ENCODE results near the gene HMSD.

The HMSD gene, protein sequence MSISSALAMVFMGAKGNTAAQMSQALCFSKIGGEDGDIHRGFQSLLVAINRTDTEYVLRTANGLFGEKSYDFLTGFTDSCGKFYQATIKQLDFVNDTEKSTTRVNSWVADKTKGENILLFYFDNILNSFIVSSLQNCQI

GRCh38 chr18:63949068-63949737, at the start of gene HMSD:
TSS of gene HMSD (plus strand) at chr18:63949301. CDS start at chr18:63953456, 4,155 bp downstream.
- H3K27ac ChIP-seq: no peak within 1 kb of the TSS
- TF ChIP-seq, protein P1, sequence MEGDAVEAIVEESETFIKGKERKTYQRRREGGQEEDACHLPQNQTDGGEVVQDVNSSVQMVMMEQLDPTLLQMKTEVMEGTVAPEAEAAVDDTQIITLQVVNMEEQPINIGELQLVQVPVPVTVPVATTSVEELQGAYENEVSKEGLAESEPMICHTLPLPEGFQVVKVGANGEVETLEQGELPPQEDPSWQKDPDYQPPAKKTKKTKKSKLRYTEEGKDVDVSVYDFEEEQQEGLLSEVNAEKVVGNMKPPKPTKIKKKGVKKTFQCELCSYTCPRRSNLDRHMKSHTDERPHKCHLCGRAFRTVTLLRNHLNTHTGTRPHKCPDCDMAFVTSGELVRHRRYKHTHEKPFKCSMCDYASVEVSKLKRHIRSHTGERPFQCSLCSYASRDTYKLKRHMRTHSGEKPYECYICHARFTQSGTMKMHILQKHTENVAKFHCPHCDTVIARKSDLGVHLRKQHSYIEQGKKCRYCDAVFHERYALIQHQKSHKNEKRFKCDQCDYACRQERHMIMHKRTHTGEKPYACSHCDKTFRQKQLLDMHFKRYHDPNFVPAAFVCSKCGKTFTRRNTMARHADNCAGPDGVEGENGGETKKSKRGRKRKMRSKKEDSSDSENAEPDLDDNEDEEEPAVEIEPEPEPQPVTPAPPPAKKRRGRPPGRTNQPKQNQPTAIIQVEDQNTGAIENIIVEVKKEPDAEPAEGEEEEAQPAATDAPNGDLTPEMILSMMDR (conservative IDR thresholded peaks at IDR 0.05): peak; percentile 42
- TF ChIP-seq ZFX (IDR thresholded peaks at IDR 0.05): no peak

DNA sequence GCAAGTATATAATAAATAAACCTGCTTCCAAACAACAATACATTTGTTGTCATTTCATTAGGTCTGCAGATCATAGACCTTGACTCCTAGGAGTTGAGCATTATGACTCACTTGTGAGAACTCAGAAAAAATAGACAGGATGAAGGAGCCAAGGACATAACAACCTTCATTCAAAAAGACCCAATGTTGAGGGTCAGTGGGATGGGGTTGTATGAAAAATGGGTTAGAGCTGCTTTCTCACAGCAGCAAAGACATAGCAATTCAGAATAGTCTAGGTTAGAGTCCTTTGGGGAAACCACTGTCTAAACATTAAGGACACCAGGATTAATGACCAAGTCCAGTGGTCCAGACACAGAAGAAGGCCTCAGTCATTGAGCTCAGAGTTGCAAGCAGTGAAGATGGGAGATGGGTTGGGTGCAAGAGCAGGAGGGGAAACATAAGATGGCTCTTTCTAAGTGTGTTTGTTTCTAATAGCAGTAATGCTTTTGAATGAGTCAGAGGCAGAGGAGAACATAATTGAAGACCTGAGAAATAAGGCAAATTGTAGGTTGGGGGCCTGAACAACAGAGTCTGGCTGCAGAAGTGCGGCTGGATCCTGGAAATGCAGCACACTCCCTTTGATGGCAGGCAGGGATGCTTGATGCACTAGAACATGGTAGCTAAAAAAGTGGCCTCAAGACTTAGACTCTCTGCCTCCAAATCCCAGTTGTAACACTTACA, 45.1 kb upstream of the HMSD start:
- no peak for TF ChIP-seq ZFX (IDR thresholded peaks at IDR 0.05)
- TF ChIP-seq, protein P1 (conservative IDR thresholded peaks at IDR 0.05): no peak

GRCh38 chr18:63904694-63905093, 44.4 kb upstream of the HMSD start:
- no peak for TF ChIP-seq ZFX (IDR thresholded peaks at IDR 0.05)
- TF ChIP-seq, protein P1 (conservative IDR thresholded peaks at IDR 0.05): no peak
- no peak overlapping the region for H3K27ac ChIP-seq

More for the DNA sequence above, 45.1 kb upstream of the HMSD start:
- H3K27ac ChIP-seq: no peak overlapping the region

GRCh38 chr18:63905361-63905760, 43.7 kb upstream of the HMSD start:
- no peak overlapping the region for H3K27ac ChIP-seq
- TF ChIP-seq, protein P1 (conservative IDR thresholded peaks at IDR 0.05): no peak
- no peak for TF ChIP-seq ZFX (IDR thresholded peaks at IDR 0.05)

- H3K27ac ChIP-seq: no peak overlapping the region
- TF ChIP-seq ZFX (IDR thresholded peaks at IDR 0.05): no peak
- TF ChIP-seq, protein P1 (conservative IDR thresholded peaks at IDR 0.05): no peak
These were observed 43.0 kb upstream of the HMSD start for GRCh38 chr18:63906056-63906455.

DNA sequence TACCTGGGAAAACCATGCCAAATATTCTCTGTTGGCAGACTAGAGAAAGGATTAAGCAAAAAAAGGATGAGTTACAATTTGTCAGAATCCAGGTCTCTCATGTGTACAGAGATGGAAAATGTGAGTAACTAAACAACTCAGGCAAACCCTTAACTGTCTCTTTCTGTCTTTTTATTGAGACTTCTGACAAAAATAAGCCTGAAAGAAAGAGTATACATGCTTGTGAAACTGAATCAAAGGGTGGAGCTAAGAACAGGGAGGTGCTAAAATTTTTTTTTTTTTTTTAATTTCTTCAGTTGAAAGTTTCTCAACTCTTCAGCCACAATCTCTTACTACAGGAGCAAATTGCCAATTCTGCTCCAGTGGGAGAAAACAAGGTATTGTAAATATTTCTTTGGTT, 41.4 kb upstream of the HMSD start, which contains the start of gene SERPINB10:
SERPINB10 (plus strand) TSS at position 295 of the 400 bp plus-strand sequence. CDS start 7,553 bp downstream, outside the sequence.
- TF ChIP-seq, protein P1 (conservative IDR thresholded peaks at IDR 0.05): no peak
- TF ChIP-seq ZFX (IDR thresholded peaks at IDR 0.05): no peak
- H3K27ac ChIP-seq: no peak within 1 kb of the TSS

DNA sequence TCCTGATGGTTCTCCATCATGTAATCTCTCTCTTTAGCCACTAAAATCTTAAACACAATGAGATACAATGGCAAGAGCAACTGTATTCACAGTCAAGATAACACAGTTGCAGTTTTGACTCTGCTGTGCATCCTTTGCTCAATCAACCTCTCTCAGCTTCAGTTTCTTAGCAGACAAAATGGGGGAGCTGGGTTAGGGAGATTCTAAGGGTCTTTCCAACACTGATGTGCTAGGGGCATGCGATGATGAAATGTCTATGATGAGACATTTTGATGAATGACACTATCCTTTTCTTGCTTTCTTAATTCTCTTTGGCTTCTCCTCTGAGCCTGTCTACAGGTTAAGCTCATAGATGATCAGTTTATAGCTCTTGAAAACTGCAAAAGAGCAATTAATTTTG, 40.2 kb upstream of the HMSD start:
- H3K27ac ChIP-seq: no peak overlapping the region
- TF ChIP-seq, protein P1 (conservative IDR thresholded peaks at IDR 0.05): no peak
- TF ChIP-seq ZFX (IDR thresholded peaks at IDR 0.05): no peak

Data from C4-2B (cell line).